SKM-1 treated with dmso at 0.1 percent for 144 hours (cell line): ENCODE data around the gene ACCS.

ENCODE experiments used
- DNase-seq: peaks from one replicate; lab custom pipeline; 2025; ENCODE audit not compliant: unreplicated experiment; lab: John Stamatoyannopoulos, UW

ACCS gene

GRCh38 chr11:44037658-44037998 lies 28.4 kb upstream of the ACCS start:
- no peak for DNase-seq

- DNase-seq = no peak
These were observed 22.9 kb upstream of the ACCS start for GRCh38 chr11:44043157-44043556.

- DNase-seq = no peak
These were observed 19.9 kb upstream of the ACCS start for GRCh38 chr11:44046182-44046581.

GRCh38 chr11:44047298-44047697 lies 18.8 kb upstream of the ACCS start:
- no peak for DNase-seq

GRCh38 chr11:44047931-44048431 lies 18.1 kb upstream of the ACCS start, which contains the start of gene ACCSL:
Gene ACCSL, plus strand, starts transcription at chr11:44047981. Its CDS starts 56 bp downstream, at chr11:44048037.
- no peak for DNase-seq

- DNase-seq = no peak
These were observed 16.2 kb upstream of the ACCS start for GRCh38 chr11:44049832-44050231.

- DNase-seq = no peak
These were observed 14.9 kb upstream of the ACCS start for GRCh38 chr11:44051171-44051570.

- no peak for DNase-seq
These were observed 8.7 kb upstream of the ACCS start for GRCh38 chr11:44057340-44057739.

GRCh38 chr11:44058275-44058674 lies 7.8 kb upstream of the ACCS start:
- DNase-seq = no peak

- no peak for DNase-seq
These were observed 859 bp upstream of the ACCS start for GRCh38 chr11:44065161-44065661.

GRCh38 chr11:44066732-44067141 lies 667 bp downstream of the ACCS start:
- peak; percentile 27 for DNase-seq

GRCh38 chr11:44067266-44067665 lies 1.2 kb downstream of the ACCS start:
- DNase-seq = peak; percentile 23

GRCh38 chr11:44068180-44068579 lies 2.1 kb downstream of the ACCS start:
- DNase-seq = no peak

- DNase-seq = no peak
These were observed 5.1 kb downstream of the ACCS start for GRCh38 chr11:44071157-44071556.

- no peak for DNase-seq
These were observed 6.9 kb downstream of the ACCS start for GRCh38 chr11:44072757-44073658.

GRCh38 chr11:44078794-44079193 lies 12.7 kb downstream of the ACCS start:
- no peak for DNase-seq

- no peak for DNase-seq
These were observed 13.3 kb downstream of the ACCS start for GRCh38 chr11:44079376-44079775.

- no peak for DNase-seq
These were observed 14.9 kb downstream of the ACCS start for GRCh38 chr11:44080951-44081350.

GRCh38 chr11:44082645-44083044 lies 16.6 kb downstream of the ACCS start:
- no peak for DNase-seq

- DNase-seq = no peak
These were observed 17.4 kb downstream of the ACCS start for GRCh38 chr11:44083433-44083832.

GRCh38 chr11:44083906-44084305 lies 17.8 kb downstream of the ACCS start:
- DNase-seq = no peak

GRCh38 chr11:44085330-44085729 lies 19.3 kb downstream of the ACCS start:
- no peak for DNase-seq
